Measurements from ENCODE around the gene NCAM1.

NCAM1 gene

GRCh38 chr11:113304916-113305315, 343.7 kb downstream of the NCAM1 start:
- POLR2A ChIA-PET = no interaction called here
- TF ChIP-seq CTCF (IDR thresholded peaks at IDR 0.05; ENCODE audit: control extremely low read depth, extremely low read depth, low read depth, missing control alignments) = no peak
- DNase-seq (ENCODE audit: extremely low spot score) = no peak
- CTCF ChIA-PET = interaction anchor here (0.8 to 3.4 kb wide), 14 partner anchors 9 to 468 kb away, joined by 3 to 70 read pairs (median 6); partner anchors contain the start of genes TTC12 and ZW10

GRCh38 chr11:113305440-113306336, 344.5 kb downstream of the NCAM1 start:
- CTCF ChIA-PET = interaction anchor here (0.6 to 3.4 kb wide), 34 partner anchors 8 to 1201 kb away, joined by 3 to 70 read pairs (median 4); partner anchors contain the start of genes TTC12 and ZW10
- POLR2A ChIA-PET = no interaction called here
- peak; percentile 61 for DNase-seq (ENCODE audit: extremely low spot score)
- peak; percentile 97 for TF ChIP-seq CTCF (IDR thresholded peaks at IDR 0.05; ENCODE audit: control extremely low read depth, extremely low read depth, low read depth, missing control alignments)

- no peak for DNase-seq (ENCODE audit: extremely low spot score)
- ChIA-PET CTCF (no interaction called here), POLR2A (no interaction called here)
- TF ChIP-seq CTCF (IDR thresholded peaks at IDR 0.05; ENCODE audit: control extremely low read depth, extremely low read depth, low read depth, missing control alignments) = no peak
These were observed 347.4 kb downstream of the NCAM1 start for GRCh38 chr11:113308601-113309000.

GRCh38 chr11:113311536-113311935, 350.3 kb downstream of the NCAM1 start:
- no peak for TF ChIP-seq CTCF (IDR thresholded peaks at IDR 0.05; ENCODE audit: control extremely low read depth, extremely low read depth, low read depth, missing control alignments)
- DNase-seq (ENCODE audit: extremely low spot score) = no peak
- CTCF ChIA-PET = interaction anchor here (0.7 to 4.1 kb wide), 6 partner anchors 21 to 485 kb away, joined by 3 to 28 read pairs (median 3); no protein-coding TSS in a partner anchor
- POLR2A ChIA-PET = no interaction called here

- CTCF ChIA-PET = interaction anchor here (1.0 to 4.1 kb wide), 8 partner anchors 9 to 948 kb away, joined by 3 to 28 read pairs (median 6); partner anchors contain the start of gene DRD2
- POLR2A ChIA-PET = no interaction called here
- no peak for DNase-seq (ENCODE audit: extremely low spot score)
- TF ChIP-seq CTCF (IDR thresholded peaks at IDR 0.05; ENCODE audit: control extremely low read depth, extremely low read depth, low read depth, missing control alignments) = no peak
These were observed 352.4 kb downstream of the NCAM1 start for GRCh38 chr11:113313601-113314000.

GRCh38 chr11:113314065-113314388, 352.8 kb downstream of the NCAM1 start:
- POLR2A ChIA-PET = no interaction called here
- CTCF ChIA-PET = interaction anchor here (0.8 to 4.1 kb wide), 8 partner anchors 8 to 947 kb away, joined by 3 to 28 read pairs (median 7); partner anchors contain the start of gene DRD2

More at GRCh38 chr11:113314065-113314388, 352.8 kb downstream of the NCAM1 start:
- TF ChIP-seq CTCF (IDR thresholded peaks at IDR 0.05; ENCODE audit: control extremely low read depth, extremely low read depth, low read depth, missing control alignments) = no peak
- DNase-seq (ENCODE audit: extremely low spot score) = no peak

Measured in GM10248 (cell line).